PFSK-1 (cell line): ENCODE measurements around the gene AUTS2.

Source experiments
- FOXP2 ChIP-seq: optimal IDR thresholded peaks from 2 replicates; pipeline ENCODE3; 2011; ENCODE audit warnings: borderline replicate concordance, control low read depth, inconsistent platforms; ENCODE audit not compliant: insufficient read depth; ENCODE audit errors: extremely low read length, extremely low read depth
- POLR2AphosphoS5 ChIP-seq: IDR thresholded peaks from 2 replicates; pipeline ENCODE4 v1.6.1; 2012; ENCODE audit warnings: low read depth, mild to moderate bottlenecking, control low read depth, low read length, moderate library complexity
- SIN3A ChIP-seq: IDR thresholded peaks from 2 replicates; pipeline ENCODE4 v1.6.1; 2012; ENCODE audit warnings: mild to moderate bottlenecking, low read length, moderate library complexity, borderline replicate concordance; ENCODE audit not compliant: insufficient read depth
- TAF1 ChIP-seq: IDR thresholded peaks from 2 replicates; pipeline ENCODE4 v1.6.1; 2012; ENCODE audit warnings: low read length, control low read depth, borderline replicate concordance; ENCODE audit not compliant: insufficient read depth
- TF ChIP-seq, protein P1 (sequence below), 2 experiments: IDR thresholded peaks; 2 replicates each; pipeline versions ENCODE4 v1.6.1 to v1.8.0; 2011 to 2012; ENCODE audit warnings: low read depth in 2 of 2, low read length in 2 of 2, control low read depth in 1 of 2, inconsistent platforms in 1 of 2, mild to moderate bottlenecking in 1 of 2, moderate library complexity in 1 of 2; ENCODE audit not compliant: insufficient read depth in 1 of 2

DNA sequence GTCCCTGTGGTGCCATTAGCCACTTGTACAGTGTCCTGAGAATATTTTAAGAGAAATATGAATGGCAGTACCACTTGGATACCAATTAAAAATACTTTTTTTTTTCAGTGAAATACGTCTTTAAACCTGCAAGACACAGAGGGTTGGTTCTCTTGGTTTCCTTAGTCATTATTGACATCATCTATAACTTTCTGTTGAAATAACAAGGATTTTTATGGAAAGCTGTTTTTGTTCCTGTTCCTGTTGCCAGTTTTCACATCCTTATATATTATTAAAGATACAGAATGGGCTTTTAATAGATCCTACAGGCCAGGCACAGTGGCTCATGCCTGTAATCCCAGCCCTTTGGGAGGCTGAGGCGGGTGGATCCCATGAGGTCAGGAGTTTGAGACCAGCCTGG, 579.9 kb downstream of the AUTS2 start:
- TF ChIP-seq, protein P1, sequence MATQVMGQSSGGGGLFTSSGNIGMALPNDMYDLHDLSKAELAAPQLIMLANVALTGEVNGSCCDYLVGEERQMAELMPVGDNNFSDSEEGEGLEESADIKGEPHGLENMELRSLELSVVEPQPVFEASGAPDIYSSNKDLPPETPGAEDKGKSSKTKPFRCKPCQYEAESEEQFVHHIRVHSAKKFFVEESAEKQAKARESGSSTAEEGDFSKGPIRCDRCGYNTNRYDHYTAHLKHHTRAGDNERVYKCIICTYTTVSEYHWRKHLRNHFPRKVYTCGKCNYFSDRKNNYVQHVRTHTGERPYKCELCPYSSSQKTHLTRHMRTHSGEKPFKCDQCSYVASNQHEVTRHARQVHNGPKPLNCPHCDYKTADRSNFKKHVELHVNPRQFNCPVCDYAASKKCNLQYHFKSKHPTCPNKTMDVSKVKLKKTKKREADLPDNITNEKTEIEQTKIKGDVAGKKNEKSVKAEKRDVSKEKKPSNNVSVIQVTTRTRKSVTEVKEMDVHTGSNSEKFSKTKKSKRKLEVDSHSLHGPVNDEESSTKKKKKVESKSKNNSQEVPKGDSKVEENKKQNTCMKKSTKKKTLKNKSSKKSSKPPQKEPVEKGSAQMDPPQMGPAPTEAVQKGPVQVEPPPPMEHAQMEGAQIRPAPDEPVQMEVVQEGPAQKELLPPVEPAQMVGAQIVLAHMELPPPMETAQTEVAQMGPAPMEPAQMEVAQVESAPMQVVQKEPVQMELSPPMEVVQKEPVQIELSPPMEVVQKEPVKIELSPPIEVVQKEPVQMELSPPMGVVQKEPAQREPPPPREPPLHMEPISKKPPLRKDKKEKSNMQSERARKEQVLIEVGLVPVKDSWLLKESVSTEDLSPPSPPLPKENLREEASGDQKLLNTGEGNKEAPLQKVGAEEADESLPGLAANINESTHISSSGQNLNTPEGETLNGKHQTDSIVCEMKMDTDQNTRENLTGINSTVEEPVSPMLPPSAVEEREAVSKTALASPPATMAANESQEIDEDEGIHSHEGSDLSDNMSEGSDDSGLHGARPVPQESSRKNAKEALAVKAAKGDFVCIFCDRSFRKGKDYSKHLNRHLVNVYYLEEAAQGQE (IDR thresholded peaks at IDR 0.05; ENCODE audit: insufficient read depth in 1 of 2, low read depth in 2 of 2, low read length in 2 of 2): no peak
- TF ChIP-seq POLR2AphosphoS5 (no peak), TAF1 (no peak), SIN3A (no peak), FOXP2 (no peak)
